NCI-H226 (cell line): ENCODE measurements around the gene DRAXIN.

Experiments used
- DNase-seq: peaks from one replicate; pipeline ENCODE4 v3.0.0-alpha.2; 2015

DRAXIN gene

GRCh38 chr1:11738783-11739182 is 47.3 kb downstream of the DRAXIN start:
- no peak for DNase-seq

- no peak for DNase-seq
Measured at GRCh38 chr1:11740258-11741192, 49.0 kb downstream of the DRAXIN start.

- DNase-seq = no peak
Measured at GRCh38 chr1:11741482-11741881, 50.0 kb downstream of the DRAXIN start.

GRCh38 chr1:11741919-11742558 is 50.5 kb downstream of the DRAXIN start:
- no peak for DNase-seq

GRCh38 chr1:11744287-11744686 is 52.8 kb downstream of the DRAXIN start:
- no peak for DNase-seq

GRCh38 chr1:11746092-11746491 is 54.6 kb downstream of the DRAXIN start:
- DNase-seq = no peak

- no peak for DNase-seq
Measured at GRCh38 chr1:11746795-11747487, 55.4 kb downstream of the DRAXIN start.

- DNase-seq = no peak
Measured at GRCh38 chr1:11748294-11749202, 57.0 kb downstream of the DRAXIN start.

GRCh38 chr1:11749203-11749689 is 57.7 kb downstream of the DRAXIN start:
- peak; percentile 63 for DNase-seq

GRCh38 chr1:11749996-11750395 is 58.5 kb downstream of the DRAXIN start:
- DNase-seq = no peak

- DNase-seq = no peak
Measured at GRCh38 chr1:11751087-11751486, 59.6 kb downstream of the DRAXIN start.

- DNase-seq = no peak
Measured at GRCh38 chr1:11752359-11753088, 61.0 kb downstream of the DRAXIN start.

GRCh38 chr1:11753555-11754208 is 62.2 kb downstream of the DRAXIN start:
- DNase-seq = peak; percentile 28

GRCh38 chr1:11757047-11757446 is 65.5 kb downstream of the DRAXIN start:
- DNase-seq = no peak

GRCh38 chr1:11759791-11760190 is 68.3 kb downstream of the DRAXIN start:
- DNase-seq = no peak

- DNase-seq = no peak
Measured at GRCh38 chr1:11761285-11761684, 69.8 kb downstream of the DRAXIN start.

- DNase-seq = no peak
Measured at GRCh38 chr1:11761988-11762406, 70.5 kb downstream of the DRAXIN start, which contains the start of gene C1orf167. Gene C1orf167 (plus strand): TSS chr1:11762193. CDS start chr1:11764401, 2,208 bp downstream.

- no peak for DNase-seq
Measured at GRCh38 chr1:11764115-11764514, 72.6 kb downstream of the DRAXIN start.

- no peak for DNase-seq
Measured at GRCh38 chr1:11764519-11764918, 73.0 kb downstream of the DRAXIN start.

GRCh38 chr1:11765661-11766428 is 74.3 kb downstream of the DRAXIN start:
- DNase-seq = no peak
